Measurements from ENCODE around the gene CFB.

CFB gene

DNA sequence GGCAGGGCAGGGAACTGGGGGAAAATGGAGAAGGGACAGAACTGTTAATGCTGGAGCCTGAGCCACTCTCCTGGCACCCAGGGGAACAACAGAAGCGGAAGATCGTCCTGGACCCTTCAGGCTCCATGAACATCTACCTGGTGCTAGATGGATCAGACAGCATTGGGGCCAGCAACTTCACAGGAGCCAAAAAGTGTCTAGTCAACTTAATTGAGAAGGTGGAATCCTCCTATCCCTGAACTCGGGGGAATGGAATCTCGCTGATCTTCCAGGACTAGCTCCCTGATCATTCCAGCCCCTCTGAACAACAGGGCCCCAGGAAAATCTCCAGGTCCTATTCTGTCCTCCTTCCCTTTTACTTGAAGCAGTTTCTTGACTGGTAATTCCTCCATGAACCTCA is 2.0 kb downstream of the CFB start:
- in situ Hi-C loops (cut with MboI; ENCODE audit: low sequenced_read_pairs) = no loop called here

DNA sequence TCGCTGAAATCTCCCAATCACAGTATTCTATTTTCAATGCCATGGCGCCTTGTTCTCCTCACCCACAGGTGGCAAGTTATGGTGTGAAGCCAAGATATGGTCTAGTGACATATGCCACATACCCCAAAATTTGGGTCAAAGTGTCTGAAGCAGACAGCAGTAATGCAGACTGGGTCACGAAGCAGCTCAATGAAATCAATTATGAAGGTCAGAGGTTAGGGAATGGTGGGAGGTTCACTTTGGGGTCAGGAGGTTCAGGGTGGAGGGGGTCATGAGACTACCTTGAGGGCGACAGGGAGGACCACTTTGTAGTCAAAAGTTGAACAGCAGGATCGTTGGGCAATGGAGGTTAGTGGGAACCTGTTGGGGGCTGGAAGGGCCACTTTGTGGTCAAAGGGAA is 2.4 kb downstream of the CFB start:
- in situ Hi-C loops (cut with MboI; ENCODE audit: low sequenced_read_pairs) = no loop called here

DNA sequence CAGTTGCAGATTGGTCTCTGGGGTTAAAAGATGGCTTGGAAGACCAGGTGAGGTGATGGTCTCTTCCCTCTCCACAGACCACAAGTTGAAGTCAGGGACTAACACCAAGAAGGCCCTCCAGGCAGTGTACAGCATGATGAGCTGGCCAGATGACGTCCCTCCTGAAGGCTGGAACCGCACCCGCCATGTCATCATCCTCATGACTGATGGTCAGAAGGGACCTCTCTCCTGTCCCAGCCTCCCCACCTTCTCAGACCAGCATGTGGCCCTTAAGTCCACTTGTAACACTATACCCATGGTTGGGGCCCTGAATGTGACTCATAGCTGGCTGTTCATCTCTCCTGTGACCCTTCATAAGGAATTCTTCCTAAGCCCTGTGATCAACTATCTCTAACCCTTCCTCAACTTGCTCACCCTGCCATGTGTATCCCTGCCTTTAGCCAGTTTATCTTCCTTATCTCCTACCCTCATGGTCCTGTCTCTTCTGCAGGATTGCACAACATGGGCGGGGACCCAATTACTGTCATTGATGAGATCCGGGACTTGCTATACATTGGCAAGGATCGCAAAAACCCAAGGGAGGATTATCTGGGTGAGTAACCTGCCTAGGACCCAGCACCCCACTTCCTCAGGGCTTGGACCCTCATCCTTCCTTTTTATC is 3.0 kb downstream of the CFB start:
- in situ Hi-C loops (cut with MboI; ENCODE audit: low sequenced_read_pairs) = no loop called here

DNA sequence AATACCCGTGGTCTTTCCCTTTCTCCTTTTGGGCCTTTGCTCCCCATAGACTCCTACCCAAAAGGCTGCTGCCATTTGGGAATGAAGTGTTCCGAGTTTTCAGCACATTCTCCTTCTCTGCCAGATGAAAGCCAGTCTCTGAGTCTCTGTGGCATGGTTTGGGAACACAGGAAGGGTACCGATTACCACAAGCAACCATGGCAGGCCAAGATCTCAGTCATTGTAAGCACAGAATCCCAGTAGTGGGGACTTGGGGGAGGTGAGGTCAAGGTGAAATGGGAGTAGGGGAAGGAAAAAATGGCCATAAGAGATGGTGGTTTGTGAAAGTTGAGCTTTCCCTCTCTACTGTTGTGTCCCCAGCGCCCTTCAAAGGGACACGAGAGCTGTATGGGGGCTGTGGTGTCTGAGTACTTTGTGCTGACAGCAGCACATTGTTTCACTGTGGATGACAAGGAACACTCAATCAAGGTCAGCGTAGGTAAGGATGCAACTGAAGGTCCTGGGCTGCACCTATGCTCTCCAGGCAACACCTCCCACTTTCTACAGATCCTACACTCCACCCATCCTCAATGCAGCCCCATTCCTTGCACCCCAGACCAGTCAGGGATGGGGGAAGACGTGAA is 4.1 kb downstream of the CFB start:
- in situ Hi-C loops (cut with MboI; ENCODE audit: low sequenced_read_pairs) = no loop called here

DNA sequence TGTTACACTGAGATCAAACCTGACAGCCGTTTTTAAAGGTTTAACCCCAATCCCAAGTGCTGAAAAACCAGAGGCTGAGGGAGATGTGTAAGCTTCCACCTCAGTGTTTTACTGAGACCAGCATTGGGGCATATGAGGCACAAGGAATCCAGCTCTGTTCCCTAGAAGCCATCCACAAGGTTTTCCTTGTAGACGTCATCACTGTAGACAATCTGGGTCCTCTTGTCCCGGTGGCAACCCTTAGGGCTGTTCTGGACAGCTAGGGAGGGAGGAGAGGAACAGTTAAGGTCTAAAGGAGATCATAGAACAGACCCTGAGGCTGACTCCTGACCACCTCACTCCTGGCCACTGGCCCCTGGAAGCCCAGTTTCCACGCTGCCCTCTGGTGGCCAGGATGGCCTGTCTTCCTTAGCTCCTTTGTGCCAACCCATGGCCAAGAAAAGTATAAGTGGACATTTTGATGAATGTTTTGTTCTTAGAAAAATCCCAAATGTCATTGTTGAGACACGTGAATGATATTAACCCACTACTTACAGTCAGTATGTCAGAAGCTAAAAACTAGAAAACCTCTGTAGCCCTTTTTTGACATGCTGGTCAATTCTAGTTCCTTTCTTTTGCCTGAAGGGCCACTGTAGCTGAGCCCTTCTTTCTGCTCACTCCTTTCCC is 6.4 kb downstream of the CFB start:
- in situ Hi-C loops (cut with MboI; ENCODE audit: low sequenced_read_pairs) = no loop called here

DNA sequence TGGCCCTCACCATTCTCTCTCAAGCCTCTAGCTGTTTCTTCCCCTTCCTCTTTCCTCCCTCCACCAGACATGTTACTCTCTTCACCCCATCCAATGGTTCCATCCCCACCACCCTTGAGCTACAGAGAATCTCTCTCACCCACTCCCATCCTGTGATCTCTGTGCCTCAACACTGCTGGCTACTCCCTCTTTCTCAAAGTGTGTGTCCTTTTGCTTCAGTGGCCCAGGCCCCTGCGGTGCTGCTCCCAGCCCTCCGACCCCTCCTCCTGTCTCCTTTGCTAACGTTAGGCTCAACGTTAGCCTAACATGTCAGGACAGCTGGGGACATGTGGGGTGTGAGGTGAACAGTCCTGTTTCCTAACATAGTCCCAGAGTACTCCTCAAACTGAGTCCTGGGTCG is 7.0 kb downstream of the CFB start:
- in situ Hi-C loops (cut with MboI; ENCODE audit: low sequenced_read_pairs) = no loop called here

DNA sequence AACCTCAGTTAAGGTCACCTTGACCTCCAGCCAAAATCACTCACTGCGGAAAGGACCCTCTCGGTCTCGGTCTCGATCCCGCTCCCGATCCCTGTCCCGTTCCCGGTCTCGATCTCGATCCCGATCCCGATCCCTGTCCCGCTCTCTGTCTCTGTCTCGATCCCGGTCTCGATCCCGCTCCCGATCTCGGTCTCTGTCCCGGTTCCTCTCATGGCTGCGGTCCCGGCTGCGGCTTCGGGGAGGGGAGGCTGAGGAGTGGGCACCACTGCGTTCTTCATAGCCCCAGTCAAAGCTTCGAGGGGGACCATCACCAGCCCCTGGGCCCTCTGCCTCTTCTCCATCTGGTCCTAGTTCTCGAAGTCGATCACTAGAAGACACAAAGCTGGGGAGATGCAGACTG is 8.6 kb downstream of the CFB start:
- in situ Hi-C loops (cut with MboI; ENCODE audit: low sequenced_read_pairs) = no loop called here

DNA sequence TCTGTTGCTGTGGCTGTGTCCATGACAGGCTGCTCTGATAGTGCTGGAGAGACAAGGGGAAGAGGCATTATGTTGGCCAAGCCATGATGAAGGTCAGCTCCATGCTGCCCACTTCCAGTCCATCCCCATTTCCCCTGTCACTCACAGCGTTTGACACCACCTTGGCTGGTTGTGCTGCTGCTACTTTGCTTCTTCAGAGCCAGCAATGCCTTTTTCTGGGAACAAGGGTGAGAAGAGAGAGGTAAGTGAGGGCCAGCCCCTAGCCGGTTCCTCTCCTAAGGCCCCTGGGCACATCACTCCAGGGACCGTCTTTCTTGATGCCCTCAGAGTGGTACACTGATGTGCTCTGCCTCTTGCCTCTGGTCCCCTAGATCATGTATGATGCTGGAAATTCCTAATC is 10.9 kb downstream of the CFB start:
- in situ Hi-C loops (cut with MboI; ENCODE audit: low sequenced_read_pairs) = no loop called here

DNA sequence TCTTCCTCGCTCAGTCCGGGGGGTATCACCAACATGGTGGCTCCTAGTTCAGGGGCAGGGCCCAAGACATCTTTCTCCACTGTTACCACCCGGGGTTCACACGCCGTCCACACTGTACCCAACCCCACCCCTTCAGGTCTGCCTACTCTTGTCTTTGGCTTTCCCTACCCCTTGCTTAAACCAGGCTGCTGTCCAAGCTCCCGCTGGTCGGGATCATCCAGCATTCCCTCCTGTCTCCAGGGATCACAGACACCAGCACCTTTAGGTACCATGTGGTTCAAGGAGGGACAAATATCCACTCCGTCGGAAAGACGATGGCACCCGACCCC is 12.5 kb downstream of the CFB start:
- in situ Hi-C loops (cut with MboI; ENCODE audit: low sequenced_read_pairs) = no loop called here

DNA sequence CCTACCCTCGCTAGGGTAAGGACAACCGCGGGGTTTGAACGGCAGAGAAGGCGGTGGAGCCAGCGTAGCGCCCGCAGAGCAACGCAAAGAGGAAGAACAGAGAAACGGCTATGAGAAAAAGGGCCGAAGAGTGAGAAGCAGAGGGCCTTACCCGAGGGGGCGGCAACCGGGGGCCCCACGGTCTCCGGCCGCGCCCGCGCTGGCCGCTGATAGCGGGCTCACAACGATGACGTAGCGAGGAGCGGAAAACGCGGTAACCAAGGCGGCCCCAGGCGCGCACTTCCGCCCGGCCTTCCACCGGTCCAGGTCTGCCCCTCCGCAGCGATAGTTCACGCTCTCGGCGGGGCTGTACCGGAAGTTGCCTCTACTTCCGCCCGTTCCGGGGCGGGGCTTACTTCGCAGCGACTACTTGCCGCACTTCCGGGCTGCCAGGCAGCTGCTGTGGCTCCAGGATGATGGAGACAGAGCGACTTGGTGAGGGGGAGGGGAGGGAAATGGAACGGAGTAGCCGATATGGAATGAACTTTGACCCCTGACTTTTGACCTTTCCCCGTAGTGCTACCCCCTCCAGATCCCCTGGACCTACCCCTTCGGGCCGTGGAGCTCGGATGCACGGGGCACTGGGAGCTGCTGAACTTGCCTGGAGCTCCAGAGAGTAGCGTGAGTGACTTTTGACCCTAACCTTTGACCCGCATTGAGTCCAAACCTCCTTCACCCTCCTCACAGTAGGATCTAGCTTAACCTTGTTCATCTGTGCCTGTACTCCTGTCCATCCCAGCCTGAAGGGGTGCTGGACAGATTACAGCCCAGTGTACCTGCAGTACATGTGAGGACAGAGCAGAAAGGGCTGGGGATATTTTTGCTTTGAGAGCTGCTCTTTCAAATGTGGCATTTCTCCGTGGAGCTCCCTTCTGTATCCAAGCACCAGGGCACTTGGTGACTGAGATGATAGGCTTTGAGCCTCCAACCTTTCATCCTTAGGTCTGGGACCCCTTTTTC is 13.1 kb downstream of the CFB start, which contains the start of the genes NELFE and SKIC2:
TSS of gene NELFE (minus strand) at position 231 of the 999 bp plus-strand sequence. CDS start 525 bp downstream, outside the sequence.
TSS of gene SKIC2 (plus strand) at position 435 of the 999 bp plus-strand sequence. CDS start at position 453, 18 bp downstream.
- in situ Hi-C loops (cut with MboI; ENCODE audit: low sequenced_read_pairs) = no loop called here

DNA sequence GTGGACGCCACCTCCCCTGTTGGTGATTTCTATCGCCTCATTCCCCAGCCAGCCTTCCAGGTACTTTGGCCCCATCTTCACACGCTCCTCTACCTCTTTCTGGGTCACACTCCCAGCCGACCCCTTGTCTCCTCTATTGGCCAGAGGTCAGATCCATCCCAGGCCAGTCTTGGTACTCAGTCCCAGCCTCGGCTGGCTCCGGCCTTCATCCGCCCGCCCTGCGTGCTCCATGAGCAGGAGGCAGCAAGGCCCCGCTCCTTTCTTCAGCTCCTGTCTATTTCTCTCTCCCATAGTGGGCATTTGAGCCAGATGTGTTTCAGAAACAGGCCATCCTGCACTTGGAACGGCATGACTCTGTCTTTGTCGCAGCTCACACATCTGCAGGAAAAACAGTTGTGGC is 15.7 kb downstream of the CFB start:
- in situ Hi-C loops (cut with MboI; ENCODE audit: low sequenced_read_pairs) = no loop called here

DNA sequence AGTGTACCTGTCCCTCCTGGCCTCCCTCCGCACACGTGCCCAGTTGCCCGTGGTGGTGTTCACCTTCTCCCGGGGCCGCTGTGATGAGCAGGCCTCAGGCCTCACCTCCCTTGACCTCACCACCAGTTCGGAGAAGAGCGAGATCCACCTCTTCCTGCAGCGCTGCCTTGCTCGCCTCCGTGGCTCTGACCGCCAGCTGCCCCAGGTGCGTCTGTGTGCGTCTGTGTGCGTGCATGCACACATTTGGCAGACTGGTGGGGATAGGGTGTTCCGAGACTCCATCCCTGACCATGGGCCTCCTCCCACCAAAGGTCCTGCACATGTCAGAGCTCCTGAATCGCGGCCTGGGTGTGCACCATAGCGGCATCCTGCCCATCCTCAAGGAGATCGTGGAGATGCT is 18.0 kb downstream of the CFB start:
- in situ Hi-C loops (cut with MboI; ENCODE audit: low sequenced_read_pairs) = no loop called here

DNA sequence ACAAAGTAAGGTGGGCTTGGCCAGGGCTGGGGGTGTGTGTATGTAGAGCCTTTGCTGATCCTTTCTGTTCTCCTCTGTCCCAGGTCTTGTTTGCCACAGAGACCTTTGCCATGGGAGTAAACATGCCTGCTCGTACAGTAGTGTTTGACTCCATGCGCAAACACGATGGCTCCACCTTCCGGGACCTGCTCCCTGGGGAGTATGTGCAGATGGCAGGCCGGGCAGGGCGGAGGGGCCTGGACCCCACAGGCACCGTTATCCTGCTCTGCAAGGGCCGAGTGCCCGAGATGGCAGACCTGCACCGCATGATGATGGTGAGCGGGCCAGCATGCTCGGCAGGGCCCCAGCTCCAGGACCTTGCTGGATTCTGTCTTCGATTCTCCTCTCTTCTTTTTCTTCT is 19.8 kb downstream of the CFB start:
- in situ Hi-C loops (cut with MboI; ENCODE audit: low sequenced_read_pairs) = no loop called here

DNA sequence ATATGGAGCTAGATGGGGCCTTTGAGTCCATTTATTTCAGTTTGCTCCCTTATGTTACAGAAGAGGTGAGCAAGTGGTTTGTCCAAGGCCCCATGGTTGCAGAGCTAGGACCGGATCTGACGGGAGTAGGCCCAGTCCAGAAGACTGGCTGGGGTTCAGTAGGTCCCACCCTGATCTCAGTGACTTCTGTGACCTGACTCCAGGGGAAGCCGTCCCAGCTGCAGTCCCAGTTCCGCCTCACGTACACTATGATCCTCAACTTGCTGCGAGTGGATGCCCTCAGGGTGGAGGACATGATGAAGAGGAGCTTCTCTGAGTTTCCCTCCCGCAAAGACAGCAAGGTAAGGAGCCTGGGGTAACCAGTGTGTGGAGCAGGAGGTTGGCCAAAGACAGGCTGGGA is 20.6 kb downstream of the CFB start:
- in situ Hi-C loops (cut with MboI; ENCODE audit: low sequenced_read_pairs) = no loop called here

DNA sequence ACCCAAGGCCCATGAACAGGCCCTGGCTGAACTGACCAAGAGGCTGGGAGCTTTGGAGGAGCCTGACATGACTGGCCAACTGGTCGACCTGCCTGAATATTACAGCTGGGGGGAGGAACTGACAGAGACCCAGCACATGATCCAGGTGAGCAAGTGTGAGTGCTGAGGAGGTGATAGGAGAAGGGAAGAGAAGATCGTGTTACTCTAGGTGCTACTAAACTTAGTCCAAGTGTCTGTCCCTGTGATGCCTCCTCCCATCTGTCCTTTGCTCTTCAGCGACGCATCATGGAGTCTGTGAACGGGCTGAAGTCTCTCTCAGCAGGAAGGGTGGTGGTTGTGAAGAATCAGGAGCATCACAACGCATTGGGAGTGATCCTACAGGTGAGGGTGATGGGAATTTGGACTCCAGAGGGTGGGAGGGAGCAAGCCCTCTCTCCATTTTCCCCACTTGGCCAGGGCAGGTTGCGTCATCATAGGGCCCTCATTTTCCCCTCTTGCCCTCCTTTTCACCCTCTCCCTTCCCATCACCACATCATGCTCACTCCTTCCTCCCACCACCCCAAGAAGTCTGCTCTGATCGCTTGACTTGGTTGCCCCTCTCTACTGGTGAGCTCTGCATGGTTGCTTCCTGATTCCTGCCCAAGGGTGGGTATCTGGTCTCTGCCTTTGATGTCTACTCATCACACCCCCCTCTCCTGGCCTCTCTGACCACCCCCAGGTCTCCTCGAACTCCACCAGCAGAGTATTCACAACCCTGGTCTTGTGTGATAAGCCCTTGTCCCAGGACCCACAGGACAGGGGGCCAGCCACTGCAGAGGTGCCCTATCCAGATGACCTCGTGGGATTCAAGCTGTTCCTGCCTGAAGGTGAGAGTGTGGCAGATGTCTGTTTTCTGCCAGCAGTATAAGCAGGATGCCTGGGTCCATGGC is 21.4 kb downstream of the CFB start:
- in situ Hi-C loops (cut with MboI; ENCODE audit: low sequenced_read_pairs) = no loop called here

DNA sequence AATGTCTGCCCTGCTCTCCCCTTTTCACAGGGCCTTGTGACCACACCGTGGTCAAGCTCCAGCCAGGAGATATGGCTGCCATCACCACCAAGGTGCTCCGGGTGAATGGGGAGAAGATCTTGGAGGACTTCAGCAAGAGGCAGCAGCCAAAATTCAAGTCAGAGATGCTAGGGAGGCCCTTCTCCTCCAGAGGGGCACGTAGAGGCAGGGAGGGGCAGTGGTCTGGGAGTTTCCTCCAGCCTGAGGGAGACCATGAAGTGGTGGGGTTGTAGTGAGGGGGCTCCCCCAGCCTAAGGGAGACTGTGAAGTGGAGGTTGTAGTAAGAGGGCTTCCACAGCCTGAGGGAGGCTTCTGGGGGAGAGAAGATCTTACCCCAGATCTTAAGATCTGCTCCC is 22.0 kb downstream of the CFB start:
- in situ Hi-C loops (cut with MboI; ENCODE audit: low sequenced_read_pairs) = no loop called here

DNA sequence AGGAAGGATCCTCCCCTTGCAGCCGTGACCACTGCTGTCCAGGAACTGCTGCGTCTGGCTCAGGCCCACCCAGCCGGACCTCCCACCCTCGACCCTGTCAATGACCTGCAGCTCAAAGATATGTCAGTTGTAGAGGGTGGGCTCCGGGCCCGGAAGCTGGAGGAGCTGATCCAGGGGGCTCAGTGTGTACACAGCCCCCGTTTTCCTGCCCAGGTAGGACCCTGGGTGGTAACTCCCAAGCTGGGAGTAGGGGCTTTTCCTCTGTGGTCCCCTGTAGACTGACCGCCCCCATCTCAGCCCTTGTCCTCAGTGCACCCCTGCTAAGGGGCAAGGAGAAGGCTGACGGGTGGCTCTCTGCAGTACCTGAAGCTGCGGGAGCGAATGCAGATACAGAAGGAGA is 22.4 kb downstream of the CFB start:
- in situ Hi-C loops (cut with MboI; ENCODE audit: low sequenced_read_pairs) = no loop called here

DNA sequence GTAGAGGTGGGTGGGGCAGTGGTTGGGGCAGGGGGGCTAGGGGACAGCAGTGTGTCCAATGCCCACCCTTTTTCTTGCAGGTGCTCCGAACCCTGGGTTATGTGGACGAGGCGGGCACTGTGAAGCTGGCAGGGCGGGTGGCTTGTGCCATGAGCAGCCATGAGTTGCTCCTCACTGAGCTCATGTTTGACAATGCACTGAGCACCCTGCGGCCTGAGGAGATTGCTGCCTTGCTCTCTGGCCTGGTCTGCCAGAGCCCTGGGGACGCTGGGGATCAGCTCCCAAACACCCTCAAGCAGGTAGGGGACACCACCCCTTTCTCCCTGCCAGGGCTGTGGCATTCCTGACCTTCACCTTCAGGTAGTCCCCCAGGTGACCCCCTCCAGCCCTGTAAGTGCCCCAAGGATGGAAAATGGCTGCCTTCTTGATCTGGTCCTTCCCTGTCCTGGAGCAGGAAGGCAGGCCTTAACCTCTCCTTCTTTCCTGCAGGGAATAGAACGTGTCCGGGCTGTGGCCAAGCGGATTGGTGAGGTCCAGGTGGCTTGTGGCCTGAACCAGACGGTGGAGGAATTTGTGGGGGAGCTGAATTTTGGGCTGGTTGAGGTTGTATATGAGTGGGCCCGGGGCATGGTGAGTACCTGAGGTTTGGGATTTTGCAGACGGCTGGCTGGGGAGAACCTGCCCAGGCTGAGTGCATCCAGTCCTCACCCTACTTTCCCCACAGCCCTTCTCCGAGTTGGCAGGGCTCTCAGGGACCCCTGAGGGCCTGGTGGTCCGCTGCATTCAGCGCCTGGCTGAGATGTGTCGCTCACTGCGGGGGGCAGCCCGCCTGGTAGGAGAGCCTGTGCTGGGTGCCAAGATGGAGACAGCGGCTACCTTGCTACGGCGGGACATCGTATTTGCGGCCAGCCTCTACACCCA is 23.2 kb downstream of the CFB start:
- in situ Hi-C loops (cut with MboI; ENCODE audit: low sequenced_read_pairs) = no loop called here
